K562 (cell line): ENCODE data around the gene CACNA1I. TPM values are rescaled to one million over a fixed set of nuclear protein-coding genes. Genes with fewer than 3 reads are reported as not detected.

Source experiments
- ATAC-seq: fragments of 200-7000 bp; cut with Tn5 transposase; 3 replicates; pipeline ENCODE4 v1.9.1; 2020; ENCODE audit warnings: moderate library complexity
- BruUV-seq: library from RNA; stranded (reverse); fragments of 400-500 nt; replicated peaks from 2 replicates; lab custom pipeline; 2021; lab: Mats Ljungman, UMichigan
- CTCF ChIA-PET: fragments of 300-600 bp; formaldehyde crosslinking; extraction: SDS; loops from one replicate; lab custom pipeline; 2021; ENCODE audit warnings: low intra/inter-chr PET ratio; lab: Yijun Ruan, JAX
- POLR2A ChIA-PET: fragments of 300-600, 350-650 bp; sonication (Branson Sonifier 250); formaldehyde crosslinking; extraction: SDS; loops from one replicate; lab custom pipeline; 2021; ENCODE audit warnings: antibody characterized with exemption, inconsistent platforms; lab: Yijun Ruan, JAX
- DNase-seq, 4 experiments: peaks; one replicate each; pipeline versions ENCODE4 v3.0.0 to v3.0.0-alpha.2; 2011 to 2018; ENCODE audit warnings: low spot score in 3 of 4, mixed read lengths in 3 of 4; ENCODE audit errors: extremely low read depth in 1 of 4
- FAIRE-seq: peaks from 2 replicates; lab custom pipeline; 2011; peaks lifted over from hg19 to GRCh38; lab: Jason Lieb, UNC
- H2AFZ ChIP-seq: 2 replicates; pipeline ENCODE4 v1.6.0; 2011; ENCODE audit warnings: low read depth, low read length, control low read depth, inconsistent platforms
- H3K27ac ChIP-seq: fragments of 200-600 bp; 3 replicates; pipeline ENCODE4 v1.8.0; 2011; ENCODE audit warnings: low read depth, mild to moderate bottlenecking, control low read depth, inconsistent platforms, low read length, moderate library complexity, mixed read lengths; ENCODE audit errors: extremely low read depth
- H3K27me3 ChIP-seq, 2 experiments: fragments of 300-600 bp in 1 of 2; 2 replicates in 1 of 2; 3 replicates in 1 of 2; pipeline versions ENCODE4 v1.6.0 to v1.8.0; 2011; ENCODE audit warnings: inconsistent platforms in 2 of 2, low read length in 2 of 2, mild to moderate bottlenecking in 1 of 2, mixed read lengths in 1 of 2, moderate library complexity in 1 of 2; ENCODE audit not compliant: control insufficient read depth in 2 of 2, insufficient read depth in 2 of 2
- H3K36me3 ChIP-seq: fragments of 300-600 bp; 3 replicates; pipeline ENCODE4 v1.8.0; 2011; ENCODE audit warnings: mild to moderate bottlenecking, low read length, inconsistent platforms; ENCODE audit not compliant: control insufficient read depth, insufficient read depth
- H3K4me1 ChIP-seq, 2 experiments: fragments of 200-600 bp in 1 of 2; replicated peaks in 1 of 2; 2 replicates in 1 of 2; 3 replicates in 1 of 2; pipeline versions ENCODE4 v1.5.1 to v1.8.0; 2011; ENCODE audit warnings: inconsistent platforms in 2 of 2, low read length in 2 of 2, mild to moderate bottlenecking in 1 of 2, mixed read lengths in 1 of 2, moderate library complexity in 1 of 2; ENCODE audit not compliant: control insufficient read depth in 2 of 2, insufficient read depth in 2 of 2
- H3K4me2 ChIP-seq: 2 replicates; pipeline ENCODE4 v1.6.1; 2011; ENCODE audit warnings: low read length, control low read depth, inconsistent platforms, mixed read lengths; ENCODE audit not compliant: insufficient read depth
- H3K4me3 ChIP-seq: fragments of 200-600 bp; sonication (generic), shearing (Covaris generic); 2 replicates; pipeline ENCODE4 v1.5.1; 2016; ENCODE audit warnings: control low read depth, inconsistent platforms
- H3K79me2 ChIP-seq: fragments of 200-600 bp; 3 replicates; pipeline ENCODE4 v1.8.0; 2011; ENCODE audit warnings: low read length, inconsistent platforms; ENCODE audit not compliant: control insufficient read depth, insufficient read depth
- H3K9ac ChIP-seq, 2 experiments: 2 replicates each; pipeline versions ENCODE4 v1.6.0 to v1.6.1; 2011; ENCODE audit warnings: low read depth in 2 of 2, low read length in 2 of 2, control low read depth in 1 of 2, inconsistent platforms in 1 of 2, mild to moderate bottlenecking in 1 of 2, mixed read lengths in 1 of 2; ENCODE audit not compliant: insufficient read depth in 1 of 2
- H3K9me1 ChIP-seq: one replicate; pipeline ENCODE4 v1.6.0; 2011; ENCODE audit warnings: inconsistent platforms, mild to moderate bottlenecking, low read length, moderate library complexity; ENCODE audit not compliant: control insufficient read depth, insufficient read depth
- H3K9me3 ChIP-seq: replicated peaks from 2 replicates; pipeline ENCODE4 v1.5.1; 2011; ENCODE audit warnings: low read depth, low read length, inconsistent platforms; ENCODE audit not compliant: control insufficient read depth, insufficient read depth
- H4K20me1 ChIP-seq: replicated peaks from 2 replicates; pipeline ENCODE4 v1.6.1; 2011; ENCODE audit warnings: low read length, inconsistent platforms, mixed read lengths; ENCODE audit not compliant: control insufficient read depth, insufficient read depth
- KLF1 ChIP-seq: fragments of 450-650 bp; IDR thresholded peaks from 2 replicates; pipeline ENCODE4 v1.6.1; 2016; ENCODE audit warnings: missing genetic modification characterization, missing compliant biosample characterization
- MAFG ChIP-seq: fragments of 450-650 bp; conservative IDR thresholded peaks from 2 replicates; pipeline ENCODE4 v1.6.1; 2016; ENCODE audit warnings: missing genetic modification characterization, missing compliant biosample characterization
- MEF2D ChIP-seq: conservative IDR thresholded peaks from 2 replicates; pipeline ENCODE4 v1.6.1; 2016; ENCODE audit warnings: low read depth, missing genetic modification characterization, missing compliant biosample characterization
- NFIC ChIP-seq: fragments of 450-650 bp; IDR thresholded peaks from 2 replicates; pipeline ENCODE4 v1.6.1; 2017; ENCODE audit warnings: mild to moderate bottlenecking, inconsistent platforms
- NFIX ChIP-seq: fragments of 250-450 bp; sonication (Bioruptor Pico); IDR thresholded peaks from 2 replicates; pipeline ENCODE4 v1.4.0; 2020; ENCODE audit warnings: low read depth, mild to moderate bottlenecking, moderate library complexity
- PTTG1 ChIP-seq: fragments of 450-650 bp; IDR thresholded peaks from 2 replicates; pipeline ENCODE4 v1.6.1; 2016; ENCODE audit warnings: low read depth, mild to moderate bottlenecking, missing genetic modification characterization, missing compliant biosample characterization
- RBFOX2 ChIP-seq: fragments of 200-400 bp; formaldehyde crosslinking; IDR thresholded peaks from 2 replicates; pipeline ENCODE4 v1.6.1; 2017; ENCODE audit warnings: low read depth, mild to moderate bottlenecking, low read length, moderate library complexity
- REST ChIP-seq, 2 experiments: fragments of 450-650 bp; formaldehyde crosslinking in 1 of 2; IDR thresholded peaks; 2 replicates each; pipeline versions ENCODE4 v1.4.0 to v1.6.1; 2014 to 2020; ENCODE audit warnings: mild to moderate bottlenecking in 2 of 2, borderline replicate concordance in 1 of 2, low read depth in 1 of 2
- WGBS: fragments of 100-300 bp; shearing (Covaris generic); methylation state at CpG from one replicate; pipeline ENCODE4 v1.1.6; 2016; ENCODE audit warnings: low coverage, mixed read lengths; ENCODE audit not compliant: insufficient coverage; ENCODE audit errors: missing lambda C conversion rate; 5-methylcytosine and 5-hydroxymethylcytosine counted together
- in situ Hi-C: fragments of 300-500 bp; cut with MboI; formaldehyde crosslinking; loops from 4 replicates; pipeline ENCODE4 v1.15.0; 2018; ENCODE audit warnings: inconsistent platforms, mixed read lengths
- intact Hi-C: fragments of 100-400 bp; cut with micrococcal nuclease; formaldehyde crosslinking; loops from 2 replicates; pipeline ENCODE4 v1.14.2; 2022
- polyA plus RNA-seq, 8 experiments: library from polyadenylated mRNA; depleted of rRNA in 4 of 8; stranded (reverse) in 5 of 8; unstranded in 3 of 8; fragments of >200 nt; fragmentation: Nextera tagmentation in 2 of 8; fragmentation: Illumina TruSeq in 1 of 8; extraction: Ambion mirVana in 2 of 8; extraction: Trizol in 1 of 8; gene quantifications; 2 replicates each; pipeline versions ENCODE4 v1.2.1 to v1.2.3, GENCODE V29; 2011 to 2014; ENCODE audit warnings: inconsistent platforms in 1 of 8, missing spikeins in 1 of 8
- total RNA-seq, 7 experiments: library from RNA; depleted of rRNA in 6 of 7; stranded (reverse); fragments of >200 nt in 6 of 7; fragmentation: Illumina TruSeq in 2 of 7; extraction: Trizol in 2 of 7; gene quantifications; 2 replicates each; pipeline versions ENCODE4 v1.2.1 to v1.2.3, GENCODE V29; 2011 to 2021; ENCODE audit warnings: low replicate concordance in 1 of 7

CACNA1I gene
- total and polyA plus RNA-seq, 9 of the 15 experiments (the other 6 are each of a cell fraction or from before 2014, with no cell fraction given) = 0.01 to 0.79 (median 0.32) TPM; not detected in 1

- H4K20me1 ChIP-seq = no peaks in the 10 kb centered on the region
- no peak overlapping the region for H3K4me2 ChIP-seq
- no peaks in the 10 kb centered on the region for H3K9me1 ChIP-seq
- WGBS = 81% methylated on average over 3 of the region's 4 CpGs
- DNase-seq = no peak
- H3K36me3 ChIP-seq = no peaks in the 10 kb centered on the region
- BruUV-seq = no TSS peak
- ChIA-PET POLR2A (interaction anchor here (0.6 kb wide), 1 partner anchor 146 kb away, joined by 3 read pairs; no protein-coding TSS in a partner anchor), CTCF (no interaction called here)
- intact Hi-C loops (no loop called here), in situ Hi-C loops (no loop called here)
- no peak overlapping the region for H2AFZ ChIP-seq
- H3K9ac ChIP-seq = no peak overlapping the region
- no peak for FAIRE-seq
- H3K79me2 ChIP-seq = no peaks in the 10 kb centered on the region
- H3K4me1 ChIP-seq = peaks cover 28 to 32% of the 10 kb centered on the region in 2 experiments
- ATAC-seq = no peak
- no peak overlapping the region for H3K4me3 ChIP-seq
- no peaks in the 10 kb centered on the region for H3K9me3 ChIP-seq
- H3K27ac ChIP-seq = no peak overlapping the region
- TF ChIP-seq NFIC = peak; percentile 78
- no peak for TF ChIP-seq KLF1 (tag)
- TF ChIP-seq NFIX = peak; percentile 19; the same call in 1 of the 2 replicates
- TF ChIP-seq, all 486 proteins: peak for 2
- H3K27me3 ChIP-seq = no peaks in the 10 kb centered on the region
These were observed 151.9 kb downstream of the CACNA1I start for GRCh38 chr22:39722501-39722900.

- Histone ChIP-seq H4K20me1 (no peaks in the 10 kb centered on the region), H3K4me3 (peak overlapping the region; percentile 4; the same call in 1 of the 2 replicates), H3K36me3 (no peaks in the 10 kb centered on the region), H3K27ac (peak overlapping the region; percentile 85), H3K9ac (peak overlapping the region; percentile 41 to 85), H3K4me1 (peaks cover 28 to 32% of the 10 kb centered on the region in 2 experiments), H3K79me2 (no peaks in the 10 kb centered on the region), H2AFZ (peak overlapping the region; percentile 82), H3K9me3 (no peaks in the 10 kb centered on the region), H3K4me2 (peak overlapping the region; percentile 75), H3K9me1 (no peaks in the 10 kb centered on the region), H3K27me3 (no peaks in the 10 kb centered on the region)
- peak; percentile 61 for ATAC-seq
- ChIA-PET CTCF (no interaction called here), POLR2A (no interaction called here)
- in situ Hi-C loops = no loop called here
- intact Hi-C loops = no loop called here
- 5% methylated on average over 8 of the region's 10 CpGs for WGBS
- FAIRE-seq = no peak
- no TSS peak for BruUV-seq
- DNase-seq = no peak
- TF ChIP-seq REST (IDR thresholded peaks at IDR 0.05; ENCODE audit: borderline replicate concordance) (no peak), REST (CRISPR knock-in tag; IDR thresholded peaks at IDR 0.05; ENCODE audit: low read depth) (no peak), RBFOX2 (peak; percentile 49), MEF2D (tag) (no peak), PTTG1 (no peak), NFIC (no peak), MAFG (no peak)
These were observed 152.9 kb downstream of the CACNA1I start for GRCh38 chr22:39723463-39723862.
